Left lung (tissue), 10 donors: ENCODE measurements around the gene PIEZO2. TPM values are rescaled to one million over a fixed set of nuclear protein-coding genes. Genes with fewer than 3 reads are reported as not detected.

ENCODE experiments used
- ATAC-seq: fragments of 200-7000 bp; cut with Tn5 transposase; one replicate; pipeline ENCODE4 v1.9.1; 2020; ENCODE audit warnings: moderate library complexity
- DNase-seq, 4 donors: peaks; one replicate each; pipeline ENCODE4 v3.0.0-alpha.2; 2013 to 2020
- H3K27ac ChIP-seq, 2 donors: fragments of 200-600 bp; sonication (generic) in 1 of 2; one replicate each; pipeline versions ENCODE4 v1.5.0 to v1.8.0; 2020 to 2021
- H3K27me3 ChIP-seq, 2 donors: fragments of 200-600 bp; sonication (generic) in 1 of 2; one replicate each; pipeline versions ENCODE4 v1.5.0 to v1.8.0; 2020 to 2021
- H3K36me3 ChIP-seq, 2 donors: fragments of 200-600 bp; sonication (generic) in 1 of 2; one replicate each; pipeline versions ENCODE4 v1.5.0 to v1.8.0; 2020 to 2021
- H3K4me1 ChIP-seq, 2 donors: fragments of 200-600 bp; one replicate each; pipeline ENCODE4 v1.8.0; 2021
- H3K4me3 ChIP-seq, 2 donors: fragments of 200-600 bp; sonication (generic) in 1 of 2; one replicate each; pipeline versions ENCODE4 v1.5.0 to v1.8.0; 2020 to 2021; ENCODE audit warnings: mild to moderate bottlenecking in 1 of 2
- H3K9me3 ChIP-seq, 2 donors: fragments of 200-600 bp; sonication (generic) in 1 of 2; one replicate each; pipeline versions ENCODE4 v1.5.0 to v1.8.0; 2020 to 2021
- intact Hi-C, 2 donors: fragments of 100-400 bp; cut with DNase I; formaldehyde crosslinking; loops; one replicate each; pipeline versions ENCODE4 v1.11.2 to v1.14.2; 2022
- polyA plus RNA-seq, 6 donors: library from polyadenylated mRNA; unstranded; fragments of 120-200 nt; gene quantifications; one replicate each; pipeline ENCODE4 v1.2.1, GENCODE V29; 2013; ENCODE audit not compliant: insufficient read length in 6 of 6
- total RNA-seq, 2 donors: library from RNA; stranded (reverse); fragmentation: NEBNext Ultra II Directional; extraction: Animal tissue kit (Norgen Biotek cat#: 25700); gene quantifications; one replicate each; pipeline ENCODE4 v1.2.1, GENCODE V29; 2021
- TF ChIP-seq, protein P1 (sequence below), 2 donors: fragments of 200-600 bp; sonication (generic) in 1 of 2; IDR thresholded peaks; one replicate each; pipeline versions ENCODE4 v1.5.0 to v1.8.0; 2021; ENCODE audit warnings: antibody characterized with exemption in 2 of 2
- donor health status: DM: no; HTN: yes; CAD: no.
- donor health status: DM: no; HTN: no; CAD: no.

PIEZO2 gene
- total and polyA plus RNA-seq, 8 donors: 40.3 to 270 (median 233) TPM

DNA sequence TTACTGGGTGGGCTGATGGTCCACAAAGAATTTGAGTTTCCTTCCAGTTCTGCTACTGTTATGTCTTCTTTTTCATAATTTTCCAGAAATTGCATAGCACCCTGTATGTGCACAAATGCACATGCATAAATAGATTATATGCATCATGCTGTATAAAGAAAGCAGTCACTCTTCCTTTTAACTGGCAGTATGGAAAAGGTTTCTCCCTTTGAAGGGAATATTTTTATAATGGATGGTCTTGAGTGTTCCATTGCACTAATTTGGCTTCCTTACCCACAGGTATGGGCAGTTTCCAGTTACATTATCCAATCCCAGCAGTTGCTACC, 469.1 kb downstream of the PIEZO2 start:
- intact Hi-C loops: no loop called here
- no peak overlapping the region for H3K4me3 ChIP-seq
- DNase-seq: no peak
- H3K27ac ChIP-seq: no peak overlapping the region
- ATAC-seq: no peak
- no peaks in the 10 kb centered on the region for H3K27me3 ChIP-seq
- H3K9me3 ChIP-seq: no peaks in the 10 kb centered on the region
- TF ChIP-seq, protein P1, sequence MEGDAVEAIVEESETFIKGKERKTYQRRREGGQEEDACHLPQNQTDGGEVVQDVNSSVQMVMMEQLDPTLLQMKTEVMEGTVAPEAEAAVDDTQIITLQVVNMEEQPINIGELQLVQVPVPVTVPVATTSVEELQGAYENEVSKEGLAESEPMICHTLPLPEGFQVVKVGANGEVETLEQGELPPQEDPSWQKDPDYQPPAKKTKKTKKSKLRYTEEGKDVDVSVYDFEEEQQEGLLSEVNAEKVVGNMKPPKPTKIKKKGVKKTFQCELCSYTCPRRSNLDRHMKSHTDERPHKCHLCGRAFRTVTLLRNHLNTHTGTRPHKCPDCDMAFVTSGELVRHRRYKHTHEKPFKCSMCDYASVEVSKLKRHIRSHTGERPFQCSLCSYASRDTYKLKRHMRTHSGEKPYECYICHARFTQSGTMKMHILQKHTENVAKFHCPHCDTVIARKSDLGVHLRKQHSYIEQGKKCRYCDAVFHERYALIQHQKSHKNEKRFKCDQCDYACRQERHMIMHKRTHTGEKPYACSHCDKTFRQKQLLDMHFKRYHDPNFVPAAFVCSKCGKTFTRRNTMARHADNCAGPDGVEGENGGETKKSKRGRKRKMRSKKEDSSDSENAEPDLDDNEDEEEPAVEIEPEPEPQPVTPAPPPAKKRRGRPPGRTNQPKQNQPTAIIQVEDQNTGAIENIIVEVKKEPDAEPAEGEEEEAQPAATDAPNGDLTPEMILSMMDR (IDR thresholded peaks at IDR 0.05): no peak
- H3K4me1 ChIP-seq: no peaks in the 10 kb centered on the region
- H3K36me3 ChIP-seq: no peaks in the 10 kb centered on the region

DNA sequence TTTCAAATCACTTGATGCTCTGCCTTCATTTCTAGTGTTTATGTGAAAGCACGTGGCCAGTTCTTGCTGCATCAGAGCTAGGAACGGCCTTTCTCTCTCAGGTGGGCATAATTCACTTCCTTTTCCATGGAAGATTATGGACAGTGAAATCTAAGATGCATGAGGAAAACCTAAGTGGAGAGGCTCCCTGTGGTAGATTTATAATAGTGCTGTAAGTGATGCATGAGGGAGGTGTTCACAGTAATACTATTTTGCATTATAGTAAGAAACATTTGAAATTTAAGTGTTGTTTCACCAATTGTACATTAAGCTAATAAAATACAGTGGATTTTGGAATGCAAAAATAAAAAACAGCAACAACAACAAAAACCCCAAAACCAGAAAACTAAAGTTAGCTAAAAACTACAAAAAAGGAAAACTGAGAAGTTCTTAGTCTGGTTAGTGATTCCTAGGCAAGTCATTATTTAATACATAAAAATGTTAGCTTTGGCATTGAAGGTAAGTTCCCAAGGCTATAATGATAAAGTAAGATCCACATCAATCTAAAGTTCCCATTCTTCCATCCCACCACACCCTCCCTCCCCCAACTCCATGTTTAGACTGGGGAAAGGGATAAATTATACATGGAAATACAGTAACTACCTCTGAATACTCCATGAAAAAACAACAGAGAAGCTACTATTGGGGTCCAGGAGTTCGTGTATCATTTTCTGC, 469.7 kb downstream of the PIEZO2 start:
- ATAC-seq (no peak), DNase-seq (no peak)
- H3K4me3 ChIP-seq: no peak overlapping the region
- H3K27ac ChIP-seq: no peak overlapping the region
- no peaks in the 10 kb centered on the region for H3K36me3 ChIP-seq
- H3K27me3 ChIP-seq: no peaks in the 10 kb centered on the region
- intact Hi-C loops: no loop called here
- TF ChIP-seq, protein P1 (IDR thresholded peaks at IDR 0.05): no peak
- H3K4me1 ChIP-seq: no peaks in the 10 kb centered on the region
- no peaks in the 10 kb centered on the region for H3K9me3 ChIP-seq

- TF ChIP-seq, protein P1 (IDR thresholded peaks at IDR 0.05): no peak
- ATAC-seq (no peak), DNase-seq (no peak)
- intact Hi-C loops: no loop called here
- no peaks in the 10 kb centered on the region for H3K4me1 ChIP-seq
- H3K27ac ChIP-seq: no peak overlapping the region
- no peaks in the 10 kb centered on the region for H3K9me3 ChIP-seq
- no peaks in the 10 kb centered on the region for H3K36me3 ChIP-seq
- no peaks in the 10 kb centered on the region for H3K27me3 ChIP-seq
- no peak overlapping the region for H3K4me3 ChIP-seq
Observed at GRCh38 chr18:10671441-10671840, 477.9 kb downstream of the PIEZO2 start.

DNA sequence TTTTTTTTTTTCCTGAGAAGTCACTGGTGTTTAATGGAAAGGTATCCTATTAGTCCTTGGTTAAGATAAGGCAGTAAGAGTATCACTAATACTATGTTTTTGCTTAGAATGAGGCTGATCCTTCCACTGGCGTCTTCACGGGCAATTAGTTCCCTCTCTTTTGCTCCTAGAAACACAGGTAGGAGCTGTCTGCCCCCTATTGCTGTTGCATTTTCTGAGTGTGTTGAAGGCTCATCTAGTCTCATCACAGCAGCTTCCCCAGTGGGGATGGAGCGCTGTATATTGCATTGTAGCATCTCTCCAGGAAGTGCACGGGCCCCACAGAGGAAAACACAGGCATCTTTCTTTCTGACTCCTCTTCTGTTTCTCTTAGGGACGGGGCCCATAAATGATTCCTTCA, 478.5 kb downstream of the PIEZO2 start:
- no peak overlapping the region for H3K27ac ChIP-seq
- no peak for DNase-seq

GRCh38 chr18:10669441-10670100, 479.8 kb downstream of the PIEZO2 start:
- ATAC-seq: no peak

More for the DNA sequence above, 478.5 kb downstream of the PIEZO2 start:
- Histone ChIP-seq H3K4me1 (no peaks in the 10 kb centered on the region), H3K27me3 (no peaks in the 10 kb centered on the region), H3K4me3 (no peak overlapping the region), H3K9me3 (no peaks in the 10 kb centered on the region), H3K36me3 (no peaks in the 10 kb centered on the region)
- TF ChIP-seq, protein P1 (IDR thresholded peaks at IDR 0.05): no peak
- intact Hi-C loops: no loop called here
- no peak for ATAC-seq

More at GRCh38 chr18:10669441-10670100, 479.8 kb downstream of the PIEZO2 start:
- H3K4me1 ChIP-seq: no peaks in the 10 kb centered on the region
- peak in 2 of 4 donors; percentile 41 to 48 for DNase-seq
- H3K27ac ChIP-seq: no peak overlapping the region
- no peak overlapping the region for H3K4me3 ChIP-seq
- H3K27me3 ChIP-seq: no peaks in the 10 kb centered on the region
- TF ChIP-seq, protein P1 (IDR thresholded peaks at IDR 0.05): no peak
- intact Hi-C loops: no loop called here
- no peaks in the 10 kb centered on the region for H3K9me3 ChIP-seq
- no peaks in the 10 kb centered on the region for H3K36me3 ChIP-seq
